Measurements from ENCODE around the gene LIAS.

- TF ChIP-seq, protein P1, sequence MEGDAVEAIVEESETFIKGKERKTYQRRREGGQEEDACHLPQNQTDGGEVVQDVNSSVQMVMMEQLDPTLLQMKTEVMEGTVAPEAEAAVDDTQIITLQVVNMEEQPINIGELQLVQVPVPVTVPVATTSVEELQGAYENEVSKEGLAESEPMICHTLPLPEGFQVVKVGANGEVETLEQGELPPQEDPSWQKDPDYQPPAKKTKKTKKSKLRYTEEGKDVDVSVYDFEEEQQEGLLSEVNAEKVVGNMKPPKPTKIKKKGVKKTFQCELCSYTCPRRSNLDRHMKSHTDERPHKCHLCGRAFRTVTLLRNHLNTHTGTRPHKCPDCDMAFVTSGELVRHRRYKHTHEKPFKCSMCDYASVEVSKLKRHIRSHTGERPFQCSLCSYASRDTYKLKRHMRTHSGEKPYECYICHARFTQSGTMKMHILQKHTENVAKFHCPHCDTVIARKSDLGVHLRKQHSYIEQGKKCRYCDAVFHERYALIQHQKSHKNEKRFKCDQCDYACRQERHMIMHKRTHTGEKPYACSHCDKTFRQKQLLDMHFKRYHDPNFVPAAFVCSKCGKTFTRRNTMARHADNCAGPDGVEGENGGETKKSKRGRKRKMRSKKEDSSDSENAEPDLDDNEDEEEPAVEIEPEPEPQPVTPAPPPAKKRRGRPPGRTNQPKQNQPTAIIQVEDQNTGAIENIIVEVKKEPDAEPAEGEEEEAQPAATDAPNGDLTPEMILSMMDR (IDR thresholded peaks at IDR 0.05; ENCODE audit: insufficient read depth, low read length) = no peak
- TF ChIP-seq POLR2AphosphoS5 (IDR thresholded peaks at IDR 0.05; ENCODE audit: low read depth) = peak; percentile 97
- TF ChIP-seq GABPA (IDR thresholded peaks at IDR 0.05; ENCODE audit: low read depth) = no peak
These were observed at the start of gene LIAS, which contains the start of gene RPL9 for GRCh38 chr4:39458505-39459300.
